Smooth muscle cell of the brain vasculature (primary cell): ENCODE results near the gene CTSF.

Experiments
- DNase-seq: peaks from one replicate; pipeline ENCODE4 v3.0.0-alpha.2; 2012; ENCODE audit warnings: low read depth, low spot score

Gene CTSF

GRCh38 chr11:66539170-66539869 is 29.1 kb downstream of the CTSF start:
- DNase-seq = no peak

GRCh38 chr11:66532784-66533183 is 35.6 kb downstream of the CTSF start:
- no peak for DNase-seq

GRCh38 chr11:66531841-66532240 is 36.6 kb downstream of the CTSF start:
- no peak for DNase-seq

GRCh38 chr11:66530927-66531709 is 37.3 kb downstream of the CTSF start:
- no peak for DNase-seq

- DNase-seq = no peak
Measured at GRCh38 chr11:66529655-66530054, 38.8 kb downstream of the CTSF start.

- DNase-seq = no peak
Measured at GRCh38 chr11:66529069-66529468, 39.3 kb downstream of the CTSF start.

GRCh38 chr11:66524304-66525040 is 43.9 kb downstream of the CTSF start:
- DNase-seq = no peak

GRCh38 chr11:66523611-66524010 is 44.8 kb downstream of the CTSF start:
- no peak for DNase-seq
